Measurements from ENCODE around the gene MAP3K2. TPM values are rescaled to one million over a fixed set of nuclear protein-coding genes. Genes with fewer than 3 reads are reported as not detected.

MAP3K2 gene
- total RNA-seq, 1 donor from 2014 or later: 36.6 TPM

GRCh38 chr2:127351603-127352002, 36.2 kb downstream of the MAP3K2 start:
- Histone ChIP-seq H3K4me3 (no peak overlapping the region), H3K36me3 (no peaks in the 10 kb centered on the region), H3K4me1 (peaks cover 39% of the 10 kb centered on the region), H3K27me3 (no peaks in the 10 kb centered on the region), H3K27ac (no peak overlapping the region), H3K9me3 (no peaks in the 10 kb centered on the region)
- no peak for DNase-seq (ENCODE audit: extremely low spot score in 2 of 2)
- intact Hi-C loops (cut with DNase I): no loop called here
- no peak for TF ChIP-seq POLR2AphosphoS5 (IDR thresholded peaks at IDR 0.05; ENCODE audit: insufficient read depth in 1 of 2, low read depth in 1 of 2)
- TF ChIP-seq, protein P1, sequence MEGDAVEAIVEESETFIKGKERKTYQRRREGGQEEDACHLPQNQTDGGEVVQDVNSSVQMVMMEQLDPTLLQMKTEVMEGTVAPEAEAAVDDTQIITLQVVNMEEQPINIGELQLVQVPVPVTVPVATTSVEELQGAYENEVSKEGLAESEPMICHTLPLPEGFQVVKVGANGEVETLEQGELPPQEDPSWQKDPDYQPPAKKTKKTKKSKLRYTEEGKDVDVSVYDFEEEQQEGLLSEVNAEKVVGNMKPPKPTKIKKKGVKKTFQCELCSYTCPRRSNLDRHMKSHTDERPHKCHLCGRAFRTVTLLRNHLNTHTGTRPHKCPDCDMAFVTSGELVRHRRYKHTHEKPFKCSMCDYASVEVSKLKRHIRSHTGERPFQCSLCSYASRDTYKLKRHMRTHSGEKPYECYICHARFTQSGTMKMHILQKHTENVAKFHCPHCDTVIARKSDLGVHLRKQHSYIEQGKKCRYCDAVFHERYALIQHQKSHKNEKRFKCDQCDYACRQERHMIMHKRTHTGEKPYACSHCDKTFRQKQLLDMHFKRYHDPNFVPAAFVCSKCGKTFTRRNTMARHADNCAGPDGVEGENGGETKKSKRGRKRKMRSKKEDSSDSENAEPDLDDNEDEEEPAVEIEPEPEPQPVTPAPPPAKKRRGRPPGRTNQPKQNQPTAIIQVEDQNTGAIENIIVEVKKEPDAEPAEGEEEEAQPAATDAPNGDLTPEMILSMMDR (IDR thresholded peaks at IDR 0.05): no peak
- TF ChIP-seq POLR2A (IDR thresholded peaks at IDR 0.05): no peak

DNA sequence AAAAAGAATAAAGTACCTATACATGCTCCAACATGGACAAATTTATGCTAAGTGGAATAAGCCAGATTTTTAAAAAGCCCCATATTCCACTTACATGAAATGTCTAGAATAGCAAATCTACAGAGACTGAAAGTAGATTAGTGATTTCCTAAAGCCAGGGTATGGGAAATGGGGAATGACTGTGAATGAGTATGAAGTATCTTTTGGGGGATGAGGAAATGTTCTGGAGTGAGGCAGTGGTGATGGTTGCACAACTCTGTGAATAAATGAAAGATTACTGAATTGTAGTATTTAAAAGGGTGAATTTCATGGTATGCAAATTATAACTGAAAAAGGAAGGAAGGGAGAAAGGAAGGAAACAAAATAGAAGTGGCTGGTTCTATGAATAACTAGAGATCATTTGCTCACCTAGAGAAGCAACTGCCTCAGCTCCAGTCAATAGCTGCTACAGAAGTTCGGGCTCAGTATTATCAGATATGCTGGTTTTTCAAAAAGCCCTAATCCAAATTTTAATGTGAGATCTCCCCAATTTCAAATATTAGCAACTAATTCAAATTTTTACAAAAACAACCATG, 39.3 kb downstream of the MAP3K2 start:
- no peak for DNase-seq (ENCODE audit: extremely low spot score in 2 of 2)
- intact Hi-C loops (cut with DNase I): no loop called here

DNA sequence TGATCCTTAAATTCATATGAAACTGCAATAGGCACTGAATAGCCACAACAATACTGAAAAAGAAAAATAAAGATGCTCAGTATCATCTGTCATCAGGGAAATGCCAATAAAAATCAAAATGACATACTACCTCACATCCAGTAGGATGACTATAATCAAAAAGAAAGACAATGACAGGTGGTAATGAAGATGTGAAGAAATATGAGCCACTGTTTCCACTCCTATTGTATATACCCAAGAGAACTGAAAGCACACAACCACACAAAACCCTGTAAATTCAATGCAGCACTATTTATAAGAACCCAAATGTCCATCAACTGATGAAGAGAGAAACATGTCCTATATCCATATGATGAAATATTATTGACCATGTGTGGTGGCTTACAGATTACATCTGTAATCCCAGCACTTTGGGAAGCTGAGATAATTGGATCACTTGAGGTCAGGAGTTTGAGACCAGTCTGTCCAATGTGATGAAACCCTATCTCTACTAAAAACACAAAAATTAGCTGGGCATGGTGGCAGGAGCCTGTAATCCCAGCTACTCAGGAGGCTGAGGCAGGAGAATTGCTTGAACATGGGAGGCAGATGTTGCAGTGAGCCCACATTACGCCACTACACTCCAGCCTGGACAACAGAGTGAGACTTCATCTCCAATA, 39.9 kb downstream of the MAP3K2 start:
- H3K4me3 ChIP-seq: no peak overlapping the region
- no peaks in the 10 kb centered on the region for H3K9me3 ChIP-seq
- H3K4me1 ChIP-seq: peaks cover 26% of the 10 kb centered on the region
- H3K36me3 ChIP-seq: no peaks in the 10 kb centered on the region
- no peak for TF ChIP-seq POLR2AphosphoS5 (IDR thresholded peaks at IDR 0.05; ENCODE audit: insufficient read depth in 1 of 2, low read depth in 1 of 2)
- TF ChIP-seq, protein P1 (IDR thresholded peaks at IDR 0.05): no peak
- H3K27me3 ChIP-seq: no peaks in the 10 kb centered on the region
- DNase-seq (ENCODE audit: extremely low spot score in 2 of 2): no peak
- no peak overlapping the region for H3K27ac ChIP-seq
- intact Hi-C loops (cut with DNase I): no loop called here

More for the DNA sequence above, 39.3 kb downstream of the MAP3K2 start:
- no peaks in the 10 kb centered on the region for H3K27me3 ChIP-seq
- peaks cover 26% of the 10 kb centered on the region for H3K4me1 ChIP-seq
- TF ChIP-seq, protein P1 (IDR thresholded peaks at IDR 0.05): no peak
- TF ChIP-seq POLR2A (IDR thresholded peaks at IDR 0.05) (no peak), POLR2AphosphoS5 (IDR thresholded peaks at IDR 0.05; ENCODE audit: insufficient read depth in 1 of 2, low read depth in 1 of 2) (no peak)
- no peak overlapping the region for H3K27ac ChIP-seq
- H3K4me3 ChIP-seq: no peak overlapping the region
- no peaks in the 10 kb centered on the region for H3K36me3 ChIP-seq
- no peaks in the 10 kb centered on the region for H3K9me3 ChIP-seq

DNA sequence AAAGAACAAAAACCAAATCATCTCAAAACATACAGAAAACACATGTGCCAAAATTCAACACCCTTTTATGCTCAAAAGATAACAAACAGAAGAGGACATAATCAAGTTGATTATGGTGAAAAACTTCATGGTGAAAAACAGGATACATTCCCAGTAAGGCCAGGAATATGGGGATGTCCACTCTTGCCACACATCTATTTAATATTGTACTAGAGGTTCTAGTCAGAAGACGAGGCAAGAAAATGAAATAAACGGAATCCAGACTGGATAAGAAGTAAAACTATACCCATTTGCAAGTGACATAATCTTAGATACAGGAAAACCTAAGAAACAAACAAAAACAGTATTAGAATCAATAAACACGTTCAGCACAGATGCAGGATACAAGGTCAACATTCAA, 40.8 kb downstream of the MAP3K2 start:
- intact Hi-C loops (cut with DNase I): no loop called here
- Histone ChIP-seq H3K4me3 (no peak overlapping the region), H3K4me1 (peaks cover 26% of the 10 kb centered on the region), H3K9me3 (no peaks in the 10 kb centered on the region), H3K27me3 (no peaks in the 10 kb centered on the region), H3K36me3 (no peaks in the 10 kb centered on the region), H3K27ac (no peak overlapping the region)
- TF ChIP-seq POLR2A (IDR thresholded peaks at IDR 0.05) (no peak), POLR2AphosphoS5 (IDR thresholded peaks at IDR 0.05; ENCODE audit: insufficient read depth in 1 of 2, low read depth in 1 of 2) (no peak)
- TF ChIP-seq, protein P1 (IDR thresholded peaks at IDR 0.05): no peak
- no peak for DNase-seq (ENCODE audit: extremely low spot score in 2 of 2)

DNA sequence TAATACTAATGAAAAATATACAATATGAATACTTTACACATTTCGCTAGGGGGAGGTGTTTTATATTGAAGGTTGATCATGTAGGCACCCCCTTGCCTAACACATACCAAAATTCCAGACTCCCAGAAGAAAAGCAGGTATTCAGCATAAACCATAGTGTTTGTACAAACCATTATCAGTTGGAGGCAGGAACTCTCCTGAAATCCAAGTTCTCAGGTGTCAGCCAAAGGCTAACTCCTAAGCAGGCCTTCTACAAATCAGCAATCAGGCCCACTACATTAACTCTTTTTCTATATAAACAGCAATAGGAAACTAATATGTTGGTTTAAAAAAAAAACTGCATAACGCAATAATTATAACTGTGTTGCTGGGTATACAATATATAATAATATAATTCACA, 44.5 kb downstream of the MAP3K2 start:
- Histone ChIP-seq H3K9me3 (no peaks in the 10 kb centered on the region), H3K36me3 (peaks cover 0 to 2% of the 10 kb centered on the region in 2 donors), H3K27me3 (no peaks in the 10 kb centered on the region), H3K4me1 (peaks cover 5% of the 10 kb centered on the region), H3K4me3 (no peak overlapping the region), H3K27ac (no peak overlapping the region)
- intact Hi-C loops (cut with DNase I): no loop called here
- no peak for DNase-seq (ENCODE audit: extremely low spot score in 2 of 2)
- TF ChIP-seq POLR2A (IDR thresholded peaks at IDR 0.05): no peak
- TF ChIP-seq POLR2AphosphoS5 (IDR thresholded peaks at IDR 0.05; ENCODE audit: insufficient read depth in 1 of 2, low read depth in 1 of 2): no peak
- TF ChIP-seq, protein P1 (IDR thresholded peaks at IDR 0.05): no peak
